Astrocyte (in vitro differentiated cells and primary cell): ENCODE measurements around the gene DNAH17. TPM values are rescaled to one million over a fixed set of nuclear protein-coding genes. Genes with fewer than 3 reads are reported as not detected.

ENCODE experiments used
- DNase-seq: peaks from one replicate; pipeline ENCODE4 v3.0.0-alpha.2; 2010; ENCODE audit warnings: low read depth
- FAIRE-seq: peaks from 2 replicates; lab custom pipeline; 2011; peaks lifted over from hg19 to GRCh38; lab: Jason Lieb, UNC
- H2AFZ ChIP-seq: 2 replicates; pipeline ENCODE4 v1.6.0; 2012; ENCODE audit warnings: low read depth, low read length, inconsistent platforms
- H3K27ac ChIP-seq: 2 replicates; pipeline ENCODE4 v1.5.1; 2011; ENCODE audit warnings: low read depth, low read length, inconsistent platforms
- H3K27me3 ChIP-seq: 2 replicates; pipeline ENCODE4 v1.6.0; 2011; ENCODE audit warnings: low read length, inconsistent platforms; ENCODE audit not compliant: insufficient read depth
- H3K36me3 ChIP-seq: 2 replicates; pipeline ENCODE4 v1.5.1; 2011; ENCODE audit warnings: low read length, inconsistent platforms; ENCODE audit not compliant: insufficient read depth
- H3K4me1 ChIP-seq: 2 replicates; pipeline ENCODE4 v1.5.1; 2011; ENCODE audit warnings: low read length, inconsistent platforms; ENCODE audit not compliant: insufficient read depth
- H3K4me2 ChIP-seq: 2 replicates; pipeline ENCODE4 v1.6.0; 2012; ENCODE audit warnings: low read length, inconsistent platforms
- H3K4me3 ChIP-seq: 2 replicates; pipeline ENCODE4 v1.5.1; 2011; ENCODE audit warnings: low read depth, mild to moderate bottlenecking, low read length, inconsistent platforms; ENCODE audit not compliant: insufficient read depth
- H3K79me2 ChIP-seq: 2 replicates; pipeline ENCODE4 v1.6.0; 2012; ENCODE audit warnings: mild to moderate bottlenecking, low read length, inconsistent platforms; ENCODE audit not compliant: insufficient read depth
- H3K9ac ChIP-seq: 2 replicates; pipeline ENCODE4 v1.6.0; 2012; ENCODE audit warnings: mild to moderate bottlenecking, low read length, inconsistent platforms
- H3K9me3 ChIP-seq: 2 replicates; pipeline ENCODE4 v1.5.1; 2012; ENCODE audit warnings: low read depth, mild to moderate bottlenecking, low read length, inconsistent platforms; ENCODE audit not compliant: insufficient read depth
- H4K20me1 ChIP-seq: 2 replicates; pipeline ENCODE4 v1.6.0; 2012; ENCODE audit warnings: low read length, inconsistent platforms; ENCODE audit not compliant: insufficient read depth
- H3K27ac Mint-ChIP-seq: one replicate; pipeline ENCODE4 v1.8.0; 2021; ENCODE audit warnings: mild to moderate bottlenecking, mixed read lengths; ENCODE audit not compliant: unreplicated experiment
- H3K27me3 Mint-ChIP-seq: one replicate; pipeline ENCODE4 v1.8.0; 2021; ENCODE audit warnings: low read depth, mixed read lengths; ENCODE audit not compliant: unreplicated experiment
- H3K36me3 Mint-ChIP-seq: one replicate; pipeline ENCODE4 v1.8.0; 2021; ENCODE audit warnings: low read depth, mixed read lengths; ENCODE audit not compliant: unreplicated experiment
- H3K4me1 Mint-ChIP-seq: one replicate; pipeline ENCODE4 v1.8.0; 2021; ENCODE audit warnings: low read depth, mixed read lengths; ENCODE audit not compliant: unreplicated experiment
- H3K4me3 Mint-ChIP-seq: one replicate; pipeline ENCODE4 v1.8.0; 2021; ENCODE audit warnings: mild to moderate bottlenecking, moderate library complexity, mixed read lengths; ENCODE audit not compliant: unreplicated experiment
- H3K9me3 Mint-ChIP-seq: one replicate; pipeline ENCODE4 v1.8.0; 2021; ENCODE audit warnings: mild to moderate bottlenecking, mixed read lengths; ENCODE audit not compliant: unreplicated experiment
- EZH2 ChIP-seq: IDR thresholded peaks from 2 replicates; pipeline ENCODE4 v1.6.1; 2012; ENCODE audit warnings: mild to moderate bottlenecking, low read length, inconsistent platforms; ENCODE audit not compliant: insufficient read depth
- total RNA-seq: library from RNA; stranded (reverse); gene quantifications from 2 replicates; pipeline ENCODE4 v1.2.1, GENCODE V29; 2021
- TF ChIP-seq, protein P1 (sequence below): IDR thresholded peaks from 2 replicates; pipeline ENCODE4 v1.5.1; 2011; ENCODE audit warnings: low read depth, mild to moderate bottlenecking, inconsistent platforms, low read length, moderate library complexity; ENCODE audit not compliant: insufficient read depth

Gene DNAH17
- total RNA-seq, 1 donor from 2014 or later = 0.14 TPM

DNA sequence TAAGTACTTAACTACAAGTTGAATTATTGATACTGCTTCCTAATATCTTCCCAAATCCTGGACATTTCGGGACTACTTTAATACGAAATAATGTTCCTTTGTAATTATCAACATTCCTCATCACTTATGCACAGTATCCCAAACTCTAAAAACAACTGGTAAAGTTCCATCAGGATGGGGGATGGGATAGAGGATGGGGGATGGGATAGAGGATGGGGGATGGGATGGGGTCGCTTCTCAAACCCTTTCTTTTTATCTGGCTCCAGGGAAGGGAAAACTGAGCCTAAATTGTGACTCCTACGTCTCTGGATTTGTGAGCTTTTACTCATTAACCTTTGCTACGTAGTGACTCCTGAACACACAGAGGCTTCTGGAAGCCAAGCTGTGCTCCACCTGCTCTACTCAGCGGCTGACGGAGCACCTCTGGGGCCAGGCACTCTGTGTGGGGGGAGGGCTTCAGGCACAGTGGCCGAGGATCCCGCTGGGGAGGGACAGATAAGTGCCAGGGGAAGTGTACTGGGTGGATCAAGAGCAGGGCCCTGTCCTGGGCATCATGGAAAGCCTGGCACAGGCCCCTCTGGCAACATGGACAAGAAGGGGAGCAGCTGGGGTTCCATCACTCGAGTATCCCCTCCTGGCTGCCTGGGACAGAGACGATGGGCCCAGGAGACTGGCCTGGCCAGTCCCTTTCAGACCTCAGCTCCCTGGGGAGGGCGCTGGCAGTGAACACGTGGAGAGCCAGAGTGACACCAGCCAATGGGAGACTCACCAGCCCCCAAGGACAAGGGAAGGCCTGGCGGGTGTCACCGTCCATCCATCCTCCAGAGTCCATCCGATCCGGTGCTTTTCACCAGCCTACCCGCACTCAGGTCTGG is 142.5 kb downstream of the DNAH17 start:
- H3K4me2 ChIP-seq = no peak overlapping the region
- no peak for FAIRE-seq

DNA sequence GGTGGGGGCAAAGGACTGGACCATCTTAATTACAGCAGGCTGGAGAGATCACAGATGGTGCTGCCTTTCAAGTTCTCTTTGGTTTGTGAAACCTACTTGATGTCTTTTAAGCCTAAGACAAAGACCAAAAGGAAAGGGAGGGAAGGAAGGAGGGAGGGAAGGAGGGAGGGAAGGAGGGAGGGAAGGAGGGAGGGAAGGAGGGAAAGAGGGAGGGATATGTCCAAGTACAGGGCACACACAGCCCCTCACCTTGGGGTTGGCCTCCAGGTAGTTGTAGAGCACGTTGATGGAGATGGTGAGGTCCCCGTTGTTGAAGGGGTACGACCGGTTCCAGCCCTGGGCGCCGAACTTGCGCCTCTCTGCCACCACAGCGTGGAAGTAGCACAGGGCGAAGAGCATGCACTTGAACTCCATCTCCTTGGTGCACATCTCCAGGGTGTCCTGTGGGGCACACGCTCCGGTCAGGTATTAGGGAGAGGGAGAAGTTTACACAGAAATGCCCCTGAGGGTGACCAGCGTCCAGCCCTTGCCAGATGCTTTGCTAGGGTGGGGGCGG is 143.3 kb downstream of the DNAH17 start:
- Histone ChIP-seq H3K36me3 (no peaks in the 10 kb centered on the region), H3K9me3 (no peaks in the 10 kb centered on the region), H3K27ac (no peak overlapping the region), H3K27me3 (no peaks in the 10 kb centered on the region), H3K4me1 (no peaks in the 10 kb centered on the region), H3K79me2 (no peaks in the 10 kb centered on the region), H3K4me3 (no peak overlapping the region), H3K9ac (no peak overlapping the region), H4K20me1 (peaks cover 17% of the 10 kb centered on the region), H3K4me2 (no peak overlapping the region), H2AFZ (no peak overlapping the region)
- Mint-ChIP-seq H3K27me3 (peaks cover 15% of the 10 kb centered on the region), H3K4me1 (peaks cover 5% of the 10 kb centered on the region), H3K36me3 (peaks cover 3% of the 10 kb centered on the region), H3K4me3 (no peak overlapping the region), H3K27ac (no peak overlapping the region), H3K9me3 (no peaks in the 10 kb centered on the region)
- FAIRE-seq (no peak), DNase-seq (no peak)
- TF ChIP-seq, protein P1, sequence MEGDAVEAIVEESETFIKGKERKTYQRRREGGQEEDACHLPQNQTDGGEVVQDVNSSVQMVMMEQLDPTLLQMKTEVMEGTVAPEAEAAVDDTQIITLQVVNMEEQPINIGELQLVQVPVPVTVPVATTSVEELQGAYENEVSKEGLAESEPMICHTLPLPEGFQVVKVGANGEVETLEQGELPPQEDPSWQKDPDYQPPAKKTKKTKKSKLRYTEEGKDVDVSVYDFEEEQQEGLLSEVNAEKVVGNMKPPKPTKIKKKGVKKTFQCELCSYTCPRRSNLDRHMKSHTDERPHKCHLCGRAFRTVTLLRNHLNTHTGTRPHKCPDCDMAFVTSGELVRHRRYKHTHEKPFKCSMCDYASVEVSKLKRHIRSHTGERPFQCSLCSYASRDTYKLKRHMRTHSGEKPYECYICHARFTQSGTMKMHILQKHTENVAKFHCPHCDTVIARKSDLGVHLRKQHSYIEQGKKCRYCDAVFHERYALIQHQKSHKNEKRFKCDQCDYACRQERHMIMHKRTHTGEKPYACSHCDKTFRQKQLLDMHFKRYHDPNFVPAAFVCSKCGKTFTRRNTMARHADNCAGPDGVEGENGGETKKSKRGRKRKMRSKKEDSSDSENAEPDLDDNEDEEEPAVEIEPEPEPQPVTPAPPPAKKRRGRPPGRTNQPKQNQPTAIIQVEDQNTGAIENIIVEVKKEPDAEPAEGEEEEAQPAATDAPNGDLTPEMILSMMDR = no peak
- no peak for TF ChIP-seq EZH2

More for the DNA sequence above, 142.5 kb downstream of the DNAH17 start:
- H3K9ac ChIP-seq = no peak overlapping the region
- H3K27me3 ChIP-seq = no peaks in the 10 kb centered on the region
- no peak overlapping the region for H3K4me3 ChIP-seq
- no peak for TF ChIP-seq EZH2
- TF ChIP-seq, protein P1 = no peak
- H3K36me3 ChIP-seq = no peaks in the 10 kb centered on the region
- H2AFZ ChIP-seq = no peak overlapping the region
- peaks cover 16% of the 10 kb centered on the region for H3K27me3 Mint-ChIP-seq
- H3K36me3 Mint-ChIP-seq = peaks cover 1% of the 10 kb centered on the region
- peaks cover 17% of the 10 kb centered on the region for H4K20me1 ChIP-seq
- H3K4me1 Mint-ChIP-seq = peaks cover 1% of the 10 kb centered on the region
- no peak for DNase-seq
- H3K79me2 ChIP-seq = no peaks in the 10 kb centered on the region
- H3K4me1 ChIP-seq = no peaks in the 10 kb centered on the region
- no peaks in the 10 kb centered on the region for H3K9me3 Mint-ChIP-seq
- no peak overlapping the region for H3K27ac Mint-ChIP-seq
- no peak overlapping the region for H3K27ac ChIP-seq
- no peak overlapping the region for H3K4me3 Mint-ChIP-seq
- H3K9me3 ChIP-seq = no peaks in the 10 kb centered on the region
